ENCODE measurements around the gene DGKG. TPM values are rescaled to one million over a fixed set of nuclear protein-coding genes. Genes with fewer than 3 reads are reported as not detected.

Gene DGKG
- total and polyA plus RNA-seq, 4 donors, result 0.84 to 7.8 (median 1.7) TPM

DNA sequence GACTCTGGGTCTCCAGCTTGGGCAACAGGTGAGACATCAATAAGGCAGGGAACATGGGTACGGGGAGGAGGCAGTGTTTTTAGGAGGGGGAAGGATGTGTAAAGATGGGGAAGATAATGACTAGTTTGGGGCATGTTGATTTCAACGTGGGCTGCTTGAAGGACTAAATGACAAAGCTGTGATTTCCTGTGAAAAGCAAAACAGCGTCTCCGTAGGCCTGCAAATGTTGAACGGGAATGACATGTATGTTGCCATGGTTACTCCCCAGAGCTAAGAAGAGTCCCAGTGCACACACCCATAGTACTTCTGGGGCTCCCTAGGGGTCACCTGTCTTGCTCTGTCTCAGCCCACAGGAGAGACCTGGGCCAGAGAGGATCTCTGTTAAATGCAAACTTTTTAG is 181.9 kb downstream of the DGKG start:
- TF ChIP-seq RXRA (IDR thresholded peaks at IDR 0.05) (no peak), GABPA (IDR thresholded peaks at IDR 0.05 in 1 of 2, conservative IDR thresholded peaks at IDR 0.05 in 1 of 2) (no peak), ZBTB33 (IDR thresholded peaks at IDR 0.05) (no peak), HNF4G (IDR thresholded peaks at IDR 0.05) (no peak), HNF4A (conservative IDR thresholded peaks at IDR 0.05) (no peak), FOXA2 (IDR thresholded peaks at IDR 0.05) (no peak), YY1 (IDR thresholded peaks at IDR 0.05) (no peak), FOXA1 (IDR thresholded peaks at IDR 0.05) (no peak), TAF1 (conservative IDR thresholded peaks at IDR 0.05) (no peak), EGR1 (IDR thresholded peaks at IDR 0.05; ENCODE audit: low read depth in 2 of 2) (no peak), NR2F2 (IDR thresholded peaks at IDR 0.05) (no peak), JUND (IDR thresholded peaks at IDR 0.05) (no peak)
- TF ChIP-seq, protein P1, sequence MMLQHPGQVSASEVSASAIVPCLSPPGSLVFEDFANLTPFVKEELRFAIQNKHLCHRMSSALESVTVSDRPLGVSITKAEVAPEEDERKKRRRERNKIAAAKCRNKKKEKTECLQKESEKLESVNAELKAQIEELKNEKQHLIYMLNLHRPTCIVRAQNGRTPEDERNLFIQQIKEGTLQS (IDR thresholded peaks at IDR 0.05), result no peak
- TF ChIP-seq, protein P2, sequence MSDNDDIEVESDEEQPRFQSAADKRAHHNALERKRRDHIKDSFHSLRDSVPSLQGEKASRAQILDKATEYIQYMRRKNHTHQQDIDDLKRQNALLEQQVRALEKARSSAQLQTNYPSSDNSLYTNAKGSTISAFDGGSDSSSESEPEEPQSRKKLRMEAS (IDR thresholded peaks at IDR 0.05), result no peak
- TF ChIP-seq, protein P3, sequence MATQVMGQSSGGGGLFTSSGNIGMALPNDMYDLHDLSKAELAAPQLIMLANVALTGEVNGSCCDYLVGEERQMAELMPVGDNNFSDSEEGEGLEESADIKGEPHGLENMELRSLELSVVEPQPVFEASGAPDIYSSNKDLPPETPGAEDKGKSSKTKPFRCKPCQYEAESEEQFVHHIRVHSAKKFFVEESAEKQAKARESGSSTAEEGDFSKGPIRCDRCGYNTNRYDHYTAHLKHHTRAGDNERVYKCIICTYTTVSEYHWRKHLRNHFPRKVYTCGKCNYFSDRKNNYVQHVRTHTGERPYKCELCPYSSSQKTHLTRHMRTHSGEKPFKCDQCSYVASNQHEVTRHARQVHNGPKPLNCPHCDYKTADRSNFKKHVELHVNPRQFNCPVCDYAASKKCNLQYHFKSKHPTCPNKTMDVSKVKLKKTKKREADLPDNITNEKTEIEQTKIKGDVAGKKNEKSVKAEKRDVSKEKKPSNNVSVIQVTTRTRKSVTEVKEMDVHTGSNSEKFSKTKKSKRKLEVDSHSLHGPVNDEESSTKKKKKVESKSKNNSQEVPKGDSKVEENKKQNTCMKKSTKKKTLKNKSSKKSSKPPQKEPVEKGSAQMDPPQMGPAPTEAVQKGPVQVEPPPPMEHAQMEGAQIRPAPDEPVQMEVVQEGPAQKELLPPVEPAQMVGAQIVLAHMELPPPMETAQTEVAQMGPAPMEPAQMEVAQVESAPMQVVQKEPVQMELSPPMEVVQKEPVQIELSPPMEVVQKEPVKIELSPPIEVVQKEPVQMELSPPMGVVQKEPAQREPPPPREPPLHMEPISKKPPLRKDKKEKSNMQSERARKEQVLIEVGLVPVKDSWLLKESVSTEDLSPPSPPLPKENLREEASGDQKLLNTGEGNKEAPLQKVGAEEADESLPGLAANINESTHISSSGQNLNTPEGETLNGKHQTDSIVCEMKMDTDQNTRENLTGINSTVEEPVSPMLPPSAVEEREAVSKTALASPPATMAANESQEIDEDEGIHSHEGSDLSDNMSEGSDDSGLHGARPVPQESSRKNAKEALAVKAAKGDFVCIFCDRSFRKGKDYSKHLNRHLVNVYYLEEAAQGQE (IDR thresholded peaks at IDR 0.05), result no peak
- H3K27me3 ChIP-seq (ENCODE audit: control insufficient read depth in 4 of 4, insufficient read depth in 4 of 4, low read length in 3 of 4), result no peaks in the 10 kb centered on the region
- H3K9me3 ChIP-seq (ENCODE audit: control insufficient read depth in 4 of 4, low read length in 3 of 4), result no peaks in the 10 kb centered on the region
- H3K27ac ChIP-seq (ENCODE audit: low read depth in 1 of 2, low read length in 2 of 2), result no peak overlapping the region
- no peaks in the 10 kb centered on the region for H3K36me3 ChIP-seq (ENCODE audit: control insufficient read depth in 4 of 4, insufficient read depth in 3 of 4, low read depth in 1 of 4, low read length in 3 of 4)
- peaks cover 0 to 1% (median 0%) of the 10 kb centered on the region in 4 donors for H3K4me1 ChIP-seq (ENCODE audit: control insufficient read depth in 4 of 4, insufficient read depth in 4 of 4, low read length in 3 of 4)
- H3K9ac ChIP-seq (ENCODE audit: low read depth in 1 of 2, low read length in 2 of 2), result no peak overlapping the region
- no peak overlapping the region for H3K4me3 ChIP-seq (ENCODE audit: low read depth in 1 of 3, low read length in 3 of 3)
- WGBS, result 82% methylated on average over 5 of the region's 5 CpGs
- DNase-seq (ENCODE audit: low spot score), result no peak

DNA sequence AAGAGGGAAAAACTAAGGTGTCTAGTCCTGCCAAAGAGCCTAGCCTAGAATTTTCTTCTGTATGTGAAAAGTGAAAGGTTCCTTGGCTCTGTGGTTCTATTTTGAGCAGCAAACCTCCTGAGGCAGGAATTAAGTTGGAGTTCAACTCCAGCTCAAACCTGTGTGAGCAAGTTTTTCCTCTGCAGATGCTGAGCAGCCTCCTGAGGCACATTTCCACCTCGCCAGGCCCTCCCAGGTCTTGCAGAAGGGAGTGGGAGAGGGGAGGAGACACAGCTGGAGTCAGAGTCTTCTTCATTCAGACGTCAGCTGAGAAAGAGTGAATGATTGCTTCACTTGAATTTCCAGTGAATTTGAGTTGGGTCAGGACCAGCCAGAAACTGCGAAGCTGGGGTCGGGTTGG is 183.6 kb downstream of the DGKG start:
- no peak for DNase-seq (ENCODE audit: low spot score)
- no peaks in the 10 kb centered on the region for H3K9me3 ChIP-seq (ENCODE audit: control insufficient read depth in 4 of 4, low read length in 3 of 4)
- no peaks in the 10 kb centered on the region for H3K27me3 ChIP-seq (ENCODE audit: control insufficient read depth in 4 of 4, insufficient read depth in 4 of 4, low read length in 3 of 4)
- no peak overlapping the region for H3K9ac ChIP-seq (ENCODE audit: low read depth in 1 of 2, low read length in 2 of 2)
- H3K36me3 ChIP-seq (ENCODE audit: control insufficient read depth in 4 of 4, insufficient read depth in 3 of 4, low read depth in 1 of 4, low read length in 3 of 4), result no peaks in the 10 kb centered on the region
- no peaks in the 10 kb centered on the region for H3K4me1 ChIP-seq (ENCODE audit: control insufficient read depth in 4 of 4, insufficient read depth in 4 of 4, low read length in 3 of 4)
- H3K27ac ChIP-seq (ENCODE audit: low read depth in 1 of 2, low read length in 2 of 2), result no peak overlapping the region
- 92% methylated on average over 4 of the region's 4 CpGs for WGBS
- no peak overlapping the region for H3K4me3 ChIP-seq (ENCODE audit: low read depth in 1 of 3, low read length in 3 of 3)
- TF ChIP-seq FOXA2 (IDR thresholded peaks at IDR 0.05) (no peak), HNF4A (conservative IDR thresholded peaks at IDR 0.05) (no peak), FOXA1 (IDR thresholded peaks at IDR 0.05) (no peak), RXRA (IDR thresholded peaks at IDR 0.05) (no peak), NR2F2 (IDR thresholded peaks at IDR 0.05) (no peak), GABPA (IDR thresholded peaks at IDR 0.05 in 1 of 2, conservative IDR thresholded peaks at IDR 0.05 in 1 of 2) (no peak), YY1 (IDR thresholded peaks at IDR 0.05) (no peak)
- TF ChIP-seq, protein P1 (IDR thresholded peaks at IDR 0.05), result no peak
- TF ChIP-seq, protein P4, sequence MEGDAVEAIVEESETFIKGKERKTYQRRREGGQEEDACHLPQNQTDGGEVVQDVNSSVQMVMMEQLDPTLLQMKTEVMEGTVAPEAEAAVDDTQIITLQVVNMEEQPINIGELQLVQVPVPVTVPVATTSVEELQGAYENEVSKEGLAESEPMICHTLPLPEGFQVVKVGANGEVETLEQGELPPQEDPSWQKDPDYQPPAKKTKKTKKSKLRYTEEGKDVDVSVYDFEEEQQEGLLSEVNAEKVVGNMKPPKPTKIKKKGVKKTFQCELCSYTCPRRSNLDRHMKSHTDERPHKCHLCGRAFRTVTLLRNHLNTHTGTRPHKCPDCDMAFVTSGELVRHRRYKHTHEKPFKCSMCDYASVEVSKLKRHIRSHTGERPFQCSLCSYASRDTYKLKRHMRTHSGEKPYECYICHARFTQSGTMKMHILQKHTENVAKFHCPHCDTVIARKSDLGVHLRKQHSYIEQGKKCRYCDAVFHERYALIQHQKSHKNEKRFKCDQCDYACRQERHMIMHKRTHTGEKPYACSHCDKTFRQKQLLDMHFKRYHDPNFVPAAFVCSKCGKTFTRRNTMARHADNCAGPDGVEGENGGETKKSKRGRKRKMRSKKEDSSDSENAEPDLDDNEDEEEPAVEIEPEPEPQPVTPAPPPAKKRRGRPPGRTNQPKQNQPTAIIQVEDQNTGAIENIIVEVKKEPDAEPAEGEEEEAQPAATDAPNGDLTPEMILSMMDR (IDR thresholded peaks at IDR 0.05; ENCODE audit: low read depth, low read length, missing input control), result no peak
- TF ChIP-seq, protein P2 (IDR thresholded peaks at IDR 0.05), result no peak

Measured in liver (tissue), 9 donors.